HG03354 (cell line): ENCODE data around the gene C1QTNF7.

Source experiments
- ATAC-seq: cut with Tn5 transposase; IDR thresholded peaks from one replicate; pipeline ENCODE4 v1.9.1; 2021; ENCODE audit warnings: mild to moderate bottlenecking; ENCODE audit not compliant: unreplicated experiment, poor library complexity, severe bottlenecking

Gene C1QTNF7

GRCh38 chr4:15495621-15496020 is 67.8 kb downstream of the C1QTNF7 start:
- no peak for ATAC-seq
